WTC11 (cell line): Measurements from ENCODE around the gene KCNJ6. TPM values are rescaled to one million over a fixed set of nuclear protein-coding genes. Genes with fewer than 3 reads are reported as not detected.

Experiments used
- ATAC-seq: fragments of 200-7000 bp; cut with Tn5 transposase; 2 replicates; pipeline ENCODE4 v1.10.0; 2021; ENCODE audit warnings: mild to moderate bottlenecking, moderate library complexity
- CTCF ChIA-PET: fragments of 300-600 bp; sonication (Branson Sonifier 250); formaldehyde crosslinking; loops from one replicate; lab custom pipeline; 2021; ENCODE audit warnings: antibody characterized with exemption; lab: Charles Lee
- POLR2A ChIA-PET: fragments of 350-600 bp; sonication (Branson Sonifier 250); formaldehyde crosslinking; loops from one replicate; lab custom pipeline; 2021; ENCODE audit warnings: antibody characterized with exemption; lab: Charles Lee
- DNase-seq: peaks from one replicate; pipeline ENCODE4 v3.0.0; 2021; ENCODE audit warnings: low spot score
- H3K27ac Mint-ChIP-seq: 2 replicates; pipeline ENCODE4 v1.8.0; 2021; ENCODE audit warnings: mixed read lengths
- H3K27me3 Mint-ChIP-seq: 2 replicates; pipeline ENCODE4 v1.8.0; 2021; ENCODE audit warnings: low read depth, mild to moderate bottlenecking, moderate library complexity, mixed read lengths
- H3K36me3 Mint-ChIP-seq: 2 replicates; pipeline ENCODE4 v1.8.0; 2021; ENCODE audit warnings: mixed read lengths
- H3K4me1 Mint-ChIP-seq: 2 replicates; pipeline ENCODE4 v1.8.0; 2022; ENCODE audit warnings: mixed read lengths
- H3K4me3 Mint-ChIP-seq: 2 replicates; pipeline ENCODE4 v1.8.0; 2021; ENCODE audit warnings: mild to moderate bottlenecking, moderate library complexity, mixed read lengths
- H3K9me3 Mint-ChIP-seq: 2 replicates; pipeline ENCODE4 v1.8.0; 2021; ENCODE audit warnings: mixed read lengths
- CREM ChIP-seq: sonication (generic); formaldehyde crosslinking; IDR thresholded peaks from 2 replicates; pipeline ENCODE4 v1.8.1; 2022; ENCODE audit warnings: mild to moderate bottlenecking, missing genetic modification reagents, moderate library complexity
- E2F4 ChIP-seq: sonication (generic); formaldehyde crosslinking; IDR thresholded peaks from 2 replicates; pipeline ENCODE4 v1.8.1; 2022; ENCODE audit warnings: low read depth, mild to moderate bottlenecking, moderate library complexity, missing genetic modification reagents, borderline replicate concordance
- E2F5 ChIP-seq: sonication (generic); formaldehyde crosslinking; IDR thresholded peaks from 2 replicates; pipeline ENCODE4 v1.8.1; 2022; ENCODE audit warnings: mild to moderate bottlenecking, moderate library complexity, missing genetic modification reagents
- EMX1 ChIP-seq: fragments of 250-450 bp; sonication (Bioruptor Pico); IDR thresholded peaks from 2 replicates; pipeline ENCODE4 v1.8.0; 2021; ENCODE audit warnings: mild to moderate bottlenecking
- ERG ChIP-seq: fragments of 250-450 bp; sonication (Bioruptor Pico); IDR thresholded peaks from 2 replicates; pipeline ENCODE4 v1.8.0; 2021; ENCODE audit warnings: mild to moderate bottlenecking
- FOXJ3 ChIP-seq: sonication (generic); formaldehyde crosslinking; IDR thresholded peaks from 2 replicates; pipeline ENCODE4 v1.9.0; 2021; ENCODE audit warnings: missing genetic modification reagents, mild to moderate bottlenecking, borderline replicate concordance
- GABPB1 ChIP-seq: sonication (generic); formaldehyde crosslinking; IDR thresholded peaks from 2 replicates; pipeline ENCODE4 v1.8.1; 2023; ENCODE audit warnings: mild to moderate bottlenecking, missing genetic modification reagents
- GTF2I ChIP-seq: fragments of 250-450 bp; sonication (Bioruptor Pico); conservative IDR thresholded peaks from 2 replicates; pipeline ENCODE4 v1.4.0; 2021; ENCODE audit warnings: mild to moderate bottlenecking
- JAZF1 ChIP-seq: fragments of 250-450 bp; sonication (Bioruptor Pico); IDR thresholded peaks from 2 replicates; pipeline ENCODE4 v1.9.0; 2021; ENCODE audit warnings: moderate library complexity, mild to moderate bottlenecking, inconsistent platforms
- JUN ChIP-seq: sonication (generic); formaldehyde crosslinking; IDR thresholded peaks from 2 replicates; pipeline ENCODE4 v1.8.0; 2023; ENCODE audit warnings: mild to moderate bottlenecking, missing genetic modification reagents
- MLX ChIP-seq: sonication (generic); formaldehyde crosslinking; IDR thresholded peaks from 2 replicates; pipeline ENCODE4 v1.8.1; 2023; ENCODE audit warnings: mild to moderate bottlenecking, missing genetic modification reagents, moderate library complexity
- NFE2L1 ChIP-seq: sonication (generic); formaldehyde crosslinking; IDR thresholded peaks from 2 replicates; pipeline ENCODE4 v1.8.1; 2023; ENCODE audit warnings: missing genetic modification reagents
- OVOL2 ChIP-seq: fragments of 250-450 bp; sonication (Bioruptor Pico); IDR thresholded peaks from 2 replicates; pipeline ENCODE4 v1.9.0; 2021; ENCODE audit warnings: mild to moderate bottlenecking, borderline replicate concordance
- PRDM15 ChIP-seq: sonication (generic); formaldehyde crosslinking; IDR thresholded peaks from 2 replicates; pipeline ENCODE4 v1.8.0; 2022; ENCODE audit warnings: missing genetic modification reagents
- RELA ChIP-seq: sonication (generic); formaldehyde crosslinking; IDR thresholded peaks from 2 replicates; pipeline ENCODE4 v1.8.1; 2022; ENCODE audit warnings: missing genetic modification reagents, mild to moderate bottlenecking, borderline replicate concordance
- SMAD3 ChIP-seq: sonication (generic); formaldehyde crosslinking; IDR thresholded peaks from 2 replicates; pipeline ENCODE4 v1.8.0; 2022; ENCODE audit warnings: missing genetic modification reagents, mild to moderate bottlenecking, borderline replicate concordance
- SOX15 ChIP-seq: fragments of 250-450 bp; sonication (Bioruptor Pico); IDR thresholded peaks from 2 replicates; pipeline ENCODE4 v1.9.0; 2021; ENCODE audit warnings: mild to moderate bottlenecking
- TP53 ChIP-seq: sonication (generic); formaldehyde crosslinking; IDR thresholded peaks from 2 replicates; pipeline ENCODE4 v1.8.1; 2023; ENCODE audit warnings: mild to moderate bottlenecking, missing genetic modification reagents
- ZNF121 ChIP-seq: sonication (generic); formaldehyde crosslinking; IDR thresholded peaks from 2 replicates; pipeline ENCODE4 v1.8.0; 2023; ENCODE audit warnings: missing genetic modification reagents
- ZNF219 ChIP-seq: sonication (generic); formaldehyde crosslinking; IDR thresholded peaks from 2 replicates; pipeline ENCODE4 v1.8.0; 2023; ENCODE audit warnings: missing genetic modification reagents, mild to moderate bottlenecking, borderline replicate concordance
- ZNF263 ChIP-seq: sonication (generic); formaldehyde crosslinking; IDR thresholded peaks from 2 replicates; pipeline ENCODE4 v1.8.1; 2022; ENCODE audit warnings: low read depth, mild to moderate bottlenecking, moderate library complexity, missing genetic modification reagents
- ZNF416 ChIP-seq: fragments of 250-450 bp; sonication (Bioruptor Pico); IDR thresholded peaks from 2 replicates; pipeline ENCODE4 v1.9.0; 2021; ENCODE audit warnings: mild to moderate bottlenecking, inconsistent platforms
- ZNF671 ChIP-seq: fragments of 250-450 bp; sonication (Bioruptor Pico); IDR thresholded peaks from 2 replicates; pipeline ENCODE4 v1.8.0; 2021; ENCODE audit warnings: mild to moderate bottlenecking
- total RNA-seq: library from RNA; stranded (reverse); gene quantifications from 3 replicates; pipeline ENCODE4 v1.2.3, GENCODE V29; 2021

KCNJ6 gene
- total RNA-seq, 1 experiment from 2014 or later, result 0.35 TPM

- peak; percentile 76; the same call in 1 of the 2 replicates for TF ChIP-seq PRDM15 (CRISPR knock-in tag)
- TF ChIP-seq SOX15, result no peak
- TF ChIP-seq E2F5 (CRISPR knock-in tag), result no peak
- TF ChIP-seq ERG (CRISPR knock-in tag), result no peak
- no peak for TF ChIP-seq JAZF1 (CRISPR knock-in tag)
- no peak for TF ChIP-seq SMAD3 (CRISPR knock-in tag)
- TF ChIP-seq TP53 (CRISPR knock-in tag), result no peak
- TF ChIP-seq RELA, result no peak
- no peak for TF ChIP-seq ZNF416 (CRISPR knock-in tag)
- no peak for TF ChIP-seq ZNF671 (CRISPR knock-in tag)
- TF ChIP-seq GTF2I (CRISPR knock-in tag), result no peak
- TF ChIP-seq ZNF263 (CRISPR knock-in tag), result no peak
- no peak for TF ChIP-seq EMX1 (CRISPR knock-in tag)
- TF ChIP-seq JUN (CRISPR knock-in tag), result no peak
- TF ChIP-seq ZNF219 (CRISPR knock-in tag), result no peak
Observed at GRCh38 chr21:37564924-37565529, 351.2 kb downstream of the KCNJ6 start (continued).

- Mint-ChIP-seq H3K27ac (peak overlapping the region; percentile 89), H3K36me3 (no peaks in the 10 kb centered on the region), H3K4me1 (peaks cover 23% of the 10 kb centered on the region), H3K4me3 (peak overlapping the region; percentile 70), H3K9me3 (no peaks in the 10 kb centered on the region), H3K27me3 (peaks cover 26% of the 10 kb centered on the region)
- POLR2A ChIA-PET, result interaction anchor here (1.1 to 1.2 kb wide), 3 partner anchors 14 to 297 kb away, joined by 3 to 4 read pairs (median 3); no protein-coding TSS in a partner anchor
- TF ChIP-seq ZNF416 (CRISPR knock-in tag) (no peak), ZNF671 (CRISPR knock-in tag) (no peak), PRDM15 (CRISPR knock-in tag) (no peak), ZNF121 (no peak), E2F4 (CRISPR knock-in tag) (no peak), OVOL2 (no peak), FOXJ3 (CRISPR knock-in tag) (no peak), CREM (CRISPR knock-in tag) (no peak), TP53 (CRISPR knock-in tag) (no peak), NFE2L1 (CRISPR knock-in tag) (no peak), MLX (CRISPR knock-in tag) (no peak), GABPB1 (CRISPR knock-in tag) (no peak)
- ATAC-seq, result peak; percentile 47
- CTCF ChIA-PET, result interaction anchor here (0.7 to 2.3 kb wide), 27 partner anchors 9 to 517 kb away, joined by 3 to 11 read pairs (median 4); no protein-coding TSS in a partner anchor
- peak; percentile 37 for DNase-seq
Observed at GRCh38 chr21:37564341-37564923, 351.8 kb downstream of the KCNJ6 start.
